ENCODE results near the gene SCN1A. TPM values are rescaled to one million over a fixed set of nuclear protein-coding genes. Genes with fewer than 3 reads are reported as not detected.

Gene SCN1A
- total and polyA plus RNA-seq, 2 of the 13 experiments (the other 11 are each of a cell fraction or from before 2014, with no cell fraction given): 19.9 to 39.4 TPM

DNA sequence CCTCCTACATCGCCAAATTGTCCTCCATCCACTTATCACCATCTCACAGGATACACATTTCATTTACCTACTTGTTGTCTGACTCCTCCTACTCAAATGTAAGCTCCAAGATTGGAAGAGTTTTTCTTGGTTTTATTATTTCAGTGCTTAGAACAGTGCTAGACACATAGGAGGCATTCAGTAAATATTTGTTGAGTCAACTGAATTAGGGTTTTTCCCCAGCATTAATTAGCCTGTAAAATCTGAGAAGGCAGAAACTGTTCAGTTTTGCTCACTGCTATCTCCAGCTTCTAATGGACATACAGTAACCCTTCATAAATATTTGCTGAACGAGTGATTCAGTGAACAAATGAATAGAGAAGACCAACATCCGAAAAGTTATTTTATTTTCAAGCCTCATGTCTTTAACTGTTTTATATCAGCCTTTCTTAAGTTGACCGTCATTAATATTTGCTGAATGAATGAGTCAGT lies 175.0 kb downstream of the SCN1A start (continued):
- TF ChIP-seq, protein P1, sequence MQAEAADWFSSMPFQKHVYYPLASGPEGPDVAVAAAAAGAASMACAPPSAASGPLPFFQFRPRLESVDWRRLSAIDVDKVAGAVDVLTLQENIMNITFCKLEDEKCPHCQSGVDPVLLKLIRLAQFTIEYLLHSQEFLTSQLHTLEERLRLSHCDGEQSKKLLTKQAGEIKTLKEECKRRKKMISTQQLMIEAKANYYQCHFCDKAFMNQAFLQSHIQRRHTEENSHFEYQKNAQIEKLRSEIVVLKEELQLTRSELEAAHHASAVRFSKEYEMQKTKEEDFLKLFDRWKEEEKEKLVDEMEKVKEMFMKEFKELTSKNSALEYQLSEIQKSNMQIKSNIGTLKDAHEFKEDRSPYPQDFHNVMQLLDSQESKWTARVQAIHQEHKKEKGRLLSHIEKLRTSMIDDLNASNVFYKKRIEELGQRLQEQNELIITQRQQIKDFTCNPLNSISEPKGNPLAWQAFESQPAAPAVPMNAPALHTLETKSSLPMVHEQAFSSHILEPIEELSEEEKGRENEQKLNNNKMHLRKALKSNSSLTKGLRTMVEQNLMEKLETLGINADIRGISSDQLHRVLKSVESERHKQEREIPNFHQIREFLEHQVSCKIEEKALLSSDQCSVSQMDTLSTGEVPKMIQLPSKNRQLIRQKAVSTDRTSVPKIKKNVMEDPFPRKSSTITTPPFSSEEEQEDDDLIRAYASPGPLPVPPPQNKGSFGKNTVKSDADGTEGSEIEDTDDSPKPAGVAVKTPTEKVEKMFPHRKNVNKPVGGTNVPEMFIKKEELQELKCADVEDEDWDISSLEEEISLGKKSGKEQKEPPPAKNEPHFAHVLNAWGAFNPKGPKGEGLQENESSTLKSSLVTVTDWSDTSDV (CRISPR knock-in tag; IDR thresholded peaks at IDR 0.05): no peak
- no peak for TF ChIP-seq NFE2L1 (CRISPR knock-in tag; IDR thresholded peaks at IDR 0.05; ENCODE audit: borderline replicate concordance)
- no peak for TF ChIP-seq ZBTB38 (CRISPR knock-in tag; IDR thresholded peaks at IDR 0.05)
- TF ChIP-seq KMT2B (CRISPR knock-in tag; IDR thresholded peaks at IDR 0.05): no peak
- no peak for TF ChIP-seq ARNT2 (CRISPR knock-in tag; IDR thresholded peaks at IDR 0.05; ENCODE audit: low read depth)
- TF ChIP-seq, protein P2, sequence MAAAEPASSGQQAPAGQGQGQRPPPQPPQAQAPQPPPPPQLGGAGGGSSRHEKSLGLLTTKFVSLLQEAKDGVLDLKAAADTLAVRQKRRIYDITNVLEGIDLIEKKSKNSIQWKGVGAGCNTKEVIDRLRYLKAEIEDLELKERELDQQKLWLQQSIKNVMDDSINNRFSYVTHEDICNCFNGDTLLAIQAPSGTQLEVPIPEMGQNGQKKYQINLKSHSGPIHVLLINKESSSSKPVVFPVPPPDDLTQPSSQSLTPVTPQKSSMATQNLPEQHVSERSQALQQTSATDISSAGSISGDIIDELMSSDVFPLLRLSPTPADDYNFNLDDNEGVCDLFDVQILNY (CRISPR knock-in tag; conservative IDR thresholded peaks at IDR 0.05): no peak
- TF ChIP-seq, protein P3, sequence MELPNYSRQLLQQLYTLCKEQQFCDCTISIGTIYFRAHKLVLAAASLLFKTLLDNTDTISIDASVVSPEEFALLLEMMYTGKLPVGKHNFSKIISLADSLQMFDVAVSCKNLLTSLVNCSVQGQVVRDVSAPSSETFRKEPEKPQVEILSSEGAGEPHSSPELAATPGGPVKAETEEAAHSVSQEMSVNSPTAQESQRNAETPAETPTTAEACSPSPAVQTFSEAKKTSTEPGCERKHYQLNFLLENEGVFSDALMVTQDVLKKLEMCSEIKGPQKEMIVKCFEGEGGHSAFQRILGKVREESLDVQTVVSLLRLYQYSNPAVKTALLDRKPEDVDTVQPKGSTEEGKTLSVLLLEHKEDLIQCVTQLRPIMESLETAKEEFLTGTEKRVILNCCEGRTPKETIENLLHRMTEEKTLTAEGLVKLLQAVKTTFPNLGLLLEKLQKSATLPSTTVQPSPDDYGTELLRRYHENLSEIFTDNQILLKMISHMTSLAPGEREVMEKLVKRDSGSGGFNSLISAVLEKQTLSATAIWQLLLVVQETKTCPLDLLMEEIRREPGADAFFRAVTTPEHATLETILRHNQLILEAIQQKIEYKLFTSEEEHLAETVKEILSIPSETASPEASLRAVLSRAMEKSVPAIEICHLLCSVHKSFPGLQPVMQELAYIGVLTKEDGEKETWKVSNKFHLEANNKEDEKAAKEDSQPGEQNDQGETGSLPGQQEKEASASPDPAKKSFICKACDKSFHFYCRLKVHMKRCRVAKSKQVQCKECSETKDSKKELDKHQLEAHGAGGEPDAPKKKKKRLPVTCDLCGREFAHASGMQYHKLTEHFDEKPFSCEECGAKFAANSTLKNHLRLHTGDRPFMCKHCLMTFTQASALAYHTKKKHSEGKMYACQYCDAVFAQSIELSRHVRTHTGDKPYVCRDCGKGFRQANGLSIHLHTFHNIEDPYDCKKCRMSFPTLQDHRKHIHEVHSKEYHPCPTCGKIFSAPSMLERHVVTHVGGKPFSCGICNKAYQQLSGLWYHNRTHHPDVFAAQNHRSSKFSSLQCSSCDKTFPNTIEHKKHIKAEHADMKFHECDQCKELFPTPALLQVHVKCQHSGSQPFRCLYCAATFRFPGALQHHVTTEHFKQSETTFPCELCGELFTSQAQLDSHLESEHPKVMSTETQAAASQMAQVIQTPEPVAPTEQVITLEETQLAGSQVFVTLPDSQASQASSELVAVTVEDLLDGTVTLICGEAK (IDR thresholded peaks at IDR 0.05): no peak
- TF ChIP-seq, protein P3 (CRISPR knock-in tag; IDR thresholded peaks at IDR 0.05): no peak
